ENCODE measurements around the gene IRF4.

Gene IRF4

GRCh38 chr6:431986-432385 lies 40.4 kb downstream of the IRF4 start:
- H3K27ac ChIP-seq (ENCODE audit: insufficient read depth, low read depth, low read length, poor library complexity, severe bottlenecking): no peak overlapping the region
- no peaks in the 10 kb centered on the region for H3K27me3 ChIP-seq (ENCODE audit: control insufficient read depth, insufficient read depth, low read length, poor library complexity, severe bottlenecking)
- 73 to 78% methylated on average over 6 of the region's 6 CpGs for WGBS, 2 experiments
- no peaks in the 10 kb centered on the region for H3K9me3 ChIP-seq (ENCODE audit: control insufficient read depth, low read length)
- H3K36me3 ChIP-seq (ENCODE audit: control insufficient read depth, insufficient read depth, low read length): no peaks in the 10 kb centered on the region
- no peak overlapping the region for H3K4me3 ChIP-seq (ENCODE audit: insufficient read depth, low read depth, low read length)
- H3K4me1 ChIP-seq (ENCODE audit: control insufficient read depth, insufficient read depth, low read length): no peaks in the 10 kb centered on the region

GRCh38 chr6:434051-434705 lies 42.6 kb downstream of the IRF4 start:
- no peaks in the 10 kb centered on the region for H3K9me3 ChIP-seq (ENCODE audit: control insufficient read depth, low read length)
- no peaks in the 10 kb centered on the region for H3K27me3 ChIP-seq (ENCODE audit: control insufficient read depth, insufficient read depth, low read length, poor library complexity, severe bottlenecking)
- 86% methylated on average over 14 of the region's 14 CpGs for whole genome bisulfite sequencing, 2 experiments

GRCh38 chr6:435441-436307 lies 44.1 kb downstream of the IRF4 start:
- Histone ChIP-seq H3K27me3 (ENCODE audit: control insufficient read depth, insufficient read depth, low read length, poor library complexity, severe bottlenecking) (no peaks in the 10 kb centered on the region), H3K36me3 (ENCODE audit: control insufficient read depth, insufficient read depth, low read length) (no peaks in the 10 kb centered on the region), H3K4me3 (ENCODE audit: insufficient read depth, low read depth, low read length) (no peak overlapping the region), H3K9me3 (ENCODE audit: control insufficient read depth, low read length) (no peaks in the 10 kb centered on the region), H3K27ac (ENCODE audit: insufficient read depth, low read depth, low read length, poor library complexity, severe bottlenecking) (no peak overlapping the region), H3K4me1 (ENCODE audit: control insufficient read depth, insufficient read depth, low read length) (no peaks in the 10 kb centered on the region)
- 96 to 97% methylated on average over 50 of the region's 50 CpGs for WGBS, 2 experiments

More at GRCh38 chr6:434051-434705, 42.6 kb downstream of the IRF4 start:
- H3K36me3 ChIP-seq (ENCODE audit: control insufficient read depth, insufficient read depth, low read length): no peaks in the 10 kb centered on the region
- no peak overlapping the region for H3K4me3 ChIP-seq (ENCODE audit: insufficient read depth, low read depth, low read length)
- H3K27ac ChIP-seq (ENCODE audit: insufficient read depth, low read depth, low read length, poor library complexity, severe bottlenecking): no peak overlapping the region
- H3K4me1 ChIP-seq (ENCODE audit: control insufficient read depth, insufficient read depth, low read length): no peaks in the 10 kb centered on the region

GRCh38 chr6:436308-437036 lies 44.9 kb downstream of the IRF4 start:
- no peaks in the 10 kb centered on the region for H3K4me1 ChIP-seq (ENCODE audit: control insufficient read depth, insufficient read depth, low read length)
- WGBS, 2 experiments: 94 to 95% methylated on average over 25 of the region's 25 CpGs

GRCh38 chr6:437037-437392 lies 45.5 kb downstream of the IRF4 start:
- WGBS, 2 experiments: 97 to 98% methylated on average over 6 of the region's 6 CpGs
- no peaks in the 10 kb centered on the region for H3K36me3 ChIP-seq (ENCODE audit: control insufficient read depth, insufficient read depth, low read length)
- H3K4me1 ChIP-seq (ENCODE audit: control insufficient read depth, insufficient read depth, low read length): no peaks in the 10 kb centered on the region
- H3K27ac ChIP-seq (ENCODE audit: insufficient read depth, low read depth, low read length, poor library complexity, severe bottlenecking): no peak overlapping the region
- H3K4me3 ChIP-seq (ENCODE audit: insufficient read depth, low read depth, low read length): no peak overlapping the region
- no peaks in the 10 kb centered on the region for H3K27me3 ChIP-seq (ENCODE audit: control insufficient read depth, insufficient read depth, low read length, poor library complexity, severe bottlenecking)
- H3K9me3 ChIP-seq (ENCODE audit: control insufficient read depth, low read length): no peaks in the 10 kb centered on the region

More at GRCh38 chr6:436308-437036, 44.9 kb downstream of the IRF4 start:
- Histone ChIP-seq H3K4me3 (ENCODE audit: insufficient read depth, low read depth, low read length) (no peak overlapping the region), H3K27me3 (ENCODE audit: control insufficient read depth, insufficient read depth, low read length, poor library complexity, severe bottlenecking) (no peaks in the 10 kb centered on the region), H3K36me3 (ENCODE audit: control insufficient read depth, insufficient read depth, low read length) (no peaks in the 10 kb centered on the region), H3K9me3 (ENCODE audit: control insufficient read depth, low read length) (no peaks in the 10 kb centered on the region), H3K27ac (ENCODE audit: insufficient read depth, low read depth, low read length, poor library complexity, severe bottlenecking) (no peak overlapping the region)

GRCh38 chr6:438634-439170 lies 47.1 kb downstream of the IRF4 start:
- 84 to 85% methylated on average over 12 of the region's 12 CpGs for WGBS, 2 experiments
- H3K27me3 ChIP-seq (ENCODE audit: control insufficient read depth, insufficient read depth, low read length, poor library complexity, severe bottlenecking): no peaks in the 10 kb centered on the region
- H3K4me1 ChIP-seq (ENCODE audit: control insufficient read depth, insufficient read depth, low read length): no peaks in the 10 kb centered on the region
- no peaks in the 10 kb centered on the region for H3K9me3 ChIP-seq (ENCODE audit: control insufficient read depth, low read length)
- H3K4me3 ChIP-seq (ENCODE audit: insufficient read depth, low read depth, low read length): no peak overlapping the region
- no peak overlapping the region for H3K27ac ChIP-seq (ENCODE audit: insufficient read depth, low read depth, low read length, poor library complexity, severe bottlenecking)
- no peaks in the 10 kb centered on the region for H3K36me3 ChIP-seq (ENCODE audit: control insufficient read depth, insufficient read depth, low read length)

- Histone ChIP-seq H3K27me3 (ENCODE audit: control insufficient read depth, insufficient read depth, low read length, poor library complexity, severe bottlenecking) (no peaks in the 10 kb centered on the region), H3K36me3 (ENCODE audit: control insufficient read depth, insufficient read depth, low read length) (no peaks in the 10 kb centered on the region), H3K27ac (ENCODE audit: insufficient read depth, low read depth, low read length, poor library complexity, severe bottlenecking) (no peak overlapping the region), H3K4me3 (ENCODE audit: insufficient read depth, low read depth, low read length) (no peak overlapping the region), H3K9me3 (ENCODE audit: control insufficient read depth, low read length) (no peaks in the 10 kb centered on the region), H3K4me1 (ENCODE audit: control insufficient read depth, insufficient read depth, low read length) (no peaks in the 10 kb centered on the region)
- WGBS, 2 experiments: 92 to 93% methylated on average over 9 of the region's 9 CpGs
Observed at GRCh38 chr6:439641-440167, 48.2 kb downstream of the IRF4 start.

- no peak overlapping the region for H3K27ac ChIP-seq (ENCODE audit: insufficient read depth, low read depth, low read length, poor library complexity, severe bottlenecking)
- H3K9me3 ChIP-seq (ENCODE audit: control insufficient read depth, low read length): no peaks in the 10 kb centered on the region
- H3K4me3 ChIP-seq (ENCODE audit: insufficient read depth, low read depth, low read length): no peak overlapping the region
- no peaks in the 10 kb centered on the region for H3K27me3 ChIP-seq (ENCODE audit: control insufficient read depth, insufficient read depth, low read length, poor library complexity, severe bottlenecking)
- 91 to 94% methylated on average over 12 of the region's 12 CpGs for whole genome bisulfite sequencing, 2 experiments
- no peaks in the 10 kb centered on the region for H3K36me3 ChIP-seq (ENCODE audit: control insufficient read depth, insufficient read depth, low read length)
- peaks cover 3% of the 10 kb centered on the region for H3K4me1 ChIP-seq (ENCODE audit: control insufficient read depth, insufficient read depth, low read length)
Observed at GRCh38 chr6:441126-441920, 49.8 kb downstream of the IRF4 start.

GRCh38 chr6:443621-444159 lies 52.1 kb downstream of the IRF4 start:
- Histone ChIP-seq H3K4me3 (ENCODE audit: insufficient read depth, low read depth, low read length) (no peak overlapping the region), H3K4me1 (ENCODE audit: control insufficient read depth, insufficient read depth, low read length) (peaks cover 6% of the 10 kb centered on the region), H3K27me3 (ENCODE audit: control insufficient read depth, insufficient read depth, low read length, poor library complexity, severe bottlenecking) (no peaks in the 10 kb centered on the region), H3K9me3 (ENCODE audit: control insufficient read depth, low read length) (no peaks in the 10 kb centered on the region), H3K27ac (ENCODE audit: insufficient read depth, low read depth, low read length, poor library complexity, severe bottlenecking) (no peak overlapping the region), H3K36me3 (ENCODE audit: control insufficient read depth, insufficient read depth, low read length) (no peaks in the 10 kb centered on the region)
- WGBS, 2 experiments: 90 to 91% methylated on average over 19 of the region's 19 CpGs
